Aorta (tissue), 5 donors: ENCODE data around the gene VWA8. TPM values are rescaled to one million over a fixed set of nuclear protein-coding genes. Genes with fewer than 3 reads are reported as not detected.

Experiments used
- ATAC-seq: fragments of 200-7000 bp; cut with Tn5 transposase; one replicate; pipeline ENCODE4 v1.9.1; 2022; ENCODE audit warnings: moderate library complexity; ENCODE audit not compliant: low FRiP score
- DNase-seq, 2 donors: peaks; one replicate each; pipeline ENCODE4 v3.0.0-alpha.2; 2020
- H3K27ac ChIP-seq, 2 donors: one replicate each; pipeline ENCODE4 v1.5.1; 2013; ENCODE audit warnings: low read length in 2 of 2, mild to moderate bottlenecking in 2 of 2, moderate library complexity in 2 of 2, control low read depth in 1 of 2, inconsistent platforms in 1 of 2, low read depth in 1 of 2
- H3K27me3 ChIP-seq, 2 donors: one replicate each; pipeline ENCODE4 v1.6.1; 2013; ENCODE audit warnings: control low read depth in 1 of 2, low read length in 1 of 2, mild to moderate bottlenecking in 1 of 2, moderate library complexity in 1 of 2; ENCODE audit not compliant: insufficient read depth in 2 of 2, control insufficient read depth in 1 of 2
- H3K36me3 ChIP-seq, 2 donors: one replicate each; pipeline ENCODE4 v1.6.1; 2013; ENCODE audit warnings: control low read depth in 1 of 2, low read length in 1 of 2, mild to moderate bottlenecking in 1 of 2; ENCODE audit not compliant: insufficient read depth in 2 of 2, control insufficient read depth in 1 of 2
- H3K4me1 ChIP-seq, 2 donors: one replicate each; pipeline ENCODE4 v1.6.1; 2013; ENCODE audit warnings: low read length in 2 of 2, control low read depth in 1 of 2, mild to moderate bottlenecking in 1 of 2, moderate library complexity in 1 of 2; ENCODE audit not compliant: insufficient read depth in 2 of 2, control insufficient read depth in 1 of 2
- H3K4me3 ChIP-seq, 2 donors: one replicate each; pipeline ENCODE4 v1.5.1; 2013; ENCODE audit warnings: low read length in 2 of 2, control low read depth in 1 of 2, mild to moderate bottlenecking in 1 of 2
- H3K9me3 ChIP-seq: one replicate; pipeline ENCODE4 v1.6.1; 2013; ENCODE audit warnings: mild to moderate bottlenecking, low read length; ENCODE audit not compliant: control insufficient read depth
- WGBS, 2 donors: extraction: QIAGEN DNeasy Blood & Tissue Kit; methylation state at CpG; one replicate each; pipeline ENCODE4 v1.1.7; 2013; 5-methylcytosine and 5-hydroxymethylcytosine counted together
- intact Hi-C, 2 donors: fragments of 100-400 bp; cut with DNase I; formaldehyde crosslinking; loops; one replicate each; pipeline versions ENCODE4 v1.14.2 to v1.15.0; 2022
- polyA plus RNA-seq, 2 donors: library from polyadenylated mRNA; stranded (reverse); fragments of 200-250 nt; gene quantifications; one replicate each; pipeline ENCODE4 v1.2.3, GENCODE V29; 2013
- total RNA-seq, 2 donors: library from RNA; stranded (reverse); fragmentation: NEBNext Ultra II Directional; extraction: Animal tissue kit (Norgen Biotek cat#: 25700); gene quantifications; one replicate each; pipeline ENCODE4 v1.2.1, GENCODE V29; 2021
- donor health status: healthy with polysubstance abuse.
- donor health status: Bipolar disorder and iron deficiency.
- donor health status: DM: no; HTN: no; CAD: no.
- donor health status: DM: no; HTN: no; CAD: no.
- donor health status: DM: yes; HTN: yes; CAD: no.

The VWA8 gene
- total and polyA plus RNA-seq, 4 donors, result 1.9 to 18.2 (median 9.8) TPM

DNA sequence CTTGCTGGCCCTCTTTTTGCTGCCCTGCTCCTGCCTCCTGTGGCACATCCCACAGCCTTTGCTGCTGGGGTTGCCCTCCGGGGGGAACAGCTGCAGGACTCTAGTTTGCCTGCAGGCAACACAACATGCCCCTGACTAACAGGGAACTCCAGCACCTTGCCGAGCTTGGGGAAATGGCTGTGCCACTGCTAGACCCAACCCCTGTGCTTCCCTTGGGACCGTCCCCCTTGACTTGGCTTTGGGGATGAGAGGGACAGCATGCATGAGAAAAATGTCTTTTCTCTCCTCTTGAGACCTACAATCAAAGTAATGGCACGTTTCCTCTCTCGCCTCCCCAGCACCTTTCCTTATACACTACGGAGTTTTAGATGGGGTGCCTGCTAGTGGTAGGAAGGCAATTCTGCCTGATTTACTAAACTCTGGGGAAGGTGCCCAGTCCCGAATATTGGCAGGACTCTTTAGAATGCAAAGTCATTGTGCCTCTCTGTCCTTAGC is 12.4 kb upstream of the VWA8 start:
- ATAC-seq, result peak; percentile 63
- Histone ChIP-seq H3K4me3 (no peak overlapping the region), H3K27me3 (no peaks in the 10 kb centered on the region), H3K9me3 (no peaks in the 10 kb centered on the region), H3K27ac (no peak overlapping the region), H3K4me1 (no peaks in the 10 kb centered on the region), H3K36me3 (no peaks in the 10 kb centered on the region)
- intact Hi-C loops, result no loop called here
- DNase-seq, result no peak
- 25 to 26% methylated on average over 7 of the region's 7 CpGs for WGBS, 2 donors

GRCh38 chr13:41971848-41972247 is 10.9 kb upstream of the VWA8 start:
- WGBS, 2 donors, result 90 to 91% methylated on average over 5 of the region's 5 CpGs
- Histone ChIP-seq H3K27ac (no peak overlapping the region), H3K4me1 (no peaks in the 10 kb centered on the region), H3K4me3 (no peak overlapping the region), H3K9me3 (no peaks in the 10 kb centered on the region), H3K27me3 (no peaks in the 10 kb centered on the region), H3K36me3 (no peaks in the 10 kb centered on the region)
- DNase-seq (no peak), ATAC-seq (no peak)
- intact Hi-C loops, result no loop called here

GRCh38 chr13:41970918-41971317 is 10.0 kb upstream of the VWA8 start:
- H3K4me3 ChIP-seq, result no peak overlapping the region

DNA sequence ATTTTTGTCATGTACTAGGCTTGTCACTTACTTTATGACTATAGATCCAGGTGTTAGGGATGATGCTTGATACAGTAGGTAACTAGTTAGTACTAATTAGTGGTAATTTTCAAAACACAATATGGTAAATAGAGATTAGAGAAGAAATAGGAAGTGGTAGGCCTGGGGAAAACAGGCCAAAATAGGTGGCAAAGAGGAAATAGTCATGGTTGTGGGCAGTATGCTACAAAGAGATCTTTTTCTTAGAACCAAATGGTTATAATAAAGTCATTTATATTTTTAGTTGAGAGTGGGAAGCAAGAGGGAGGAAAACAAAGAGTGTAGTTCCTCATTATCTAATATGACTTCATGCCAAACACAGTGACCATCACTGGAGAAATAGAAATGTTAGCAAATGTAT is 9.1 kb upstream of the VWA8 start:
- Histone ChIP-seq H3K36me3 (no peaks in the 10 kb centered on the region), H3K9me3 (no peaks in the 10 kb centered on the region), H3K4me1 (no peaks in the 10 kb centered on the region), H3K4me3 (no peak overlapping the region), H3K27ac (no peak overlapping the region), H3K27me3 (no peaks in the 10 kb centered on the region)
- intact Hi-C loops, result no loop called here
- ATAC-seq (no peak), DNase-seq (no peak)

More at GRCh38 chr13:41970918-41971317, 10.0 kb upstream of the VWA8 start:
- Histone ChIP-seq H3K9me3 (no peaks in the 10 kb centered on the region), H3K27me3 (no peaks in the 10 kb centered on the region), H3K4me1 (no peaks in the 10 kb centered on the region), H3K36me3 (no peaks in the 10 kb centered on the region), H3K27ac (no peak overlapping the region)
- 91 to 96% methylated on average over 2 of the region's 2 CpGs for WGBS, 2 donors
- ATAC-seq, result no peak
- DNase-seq, result no peak
- intact Hi-C loops, result no loop called here

- H3K36me3 ChIP-seq, result no peaks in the 10 kb centered on the region
- H3K27ac ChIP-seq, result no peak overlapping the region
- intact Hi-C loops, result no loop called here
- H3K9me3 ChIP-seq, result no peaks in the 10 kb centered on the region
- WGBS, 2 donors, result 96 to 97% methylated on average over 4 of the region's 4 CpGs
- DNase-seq (no peak), ATAC-seq (no peak)
- H3K4me1 ChIP-seq, result no peaks in the 10 kb centered on the region
- H3K4me3 ChIP-seq, result no peak overlapping the region
- H3K27me3 ChIP-seq, result no peaks in the 10 kb centered on the region
Measured at GRCh38 chr13:41969072-41969471, 8.2 kb upstream of the VWA8 start.

DNA sequence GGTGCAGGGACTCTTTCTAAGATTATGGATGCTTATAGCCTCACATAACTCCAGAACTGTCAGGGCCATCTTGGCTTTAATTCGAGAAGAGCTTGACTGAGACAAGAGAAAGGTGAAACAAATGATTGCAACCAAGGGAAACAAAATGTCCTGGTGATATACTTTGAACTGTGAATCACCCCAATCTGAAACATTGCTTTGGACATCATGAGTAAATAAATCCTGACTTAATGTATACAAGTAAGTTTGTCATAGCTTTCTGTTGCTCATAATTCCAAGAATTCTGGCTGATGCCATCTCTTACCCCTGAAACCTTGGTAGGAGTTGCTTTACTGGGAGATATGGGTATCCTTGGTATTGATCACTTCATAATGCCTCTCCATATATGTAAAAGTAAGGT is 5.8 kb upstream of the VWA8 start:
- Histone ChIP-seq H3K36me3 (no peaks in the 10 kb centered on the region), H3K27me3 (no peaks in the 10 kb centered on the region), H3K4me1 (no peaks in the 10 kb centered on the region), H3K9me3 (no peaks in the 10 kb centered on the region), H3K4me3 (no peak overlapping the region), H3K27ac (no peak overlapping the region)
- ATAC-seq, result no peak
- DNase-seq, result no peak
- intact Hi-C loops, result no loop called here
- WGBS, 2 donors, result 91 to 92% methylated on average over 1 of the region's 1 CpG

DNA sequence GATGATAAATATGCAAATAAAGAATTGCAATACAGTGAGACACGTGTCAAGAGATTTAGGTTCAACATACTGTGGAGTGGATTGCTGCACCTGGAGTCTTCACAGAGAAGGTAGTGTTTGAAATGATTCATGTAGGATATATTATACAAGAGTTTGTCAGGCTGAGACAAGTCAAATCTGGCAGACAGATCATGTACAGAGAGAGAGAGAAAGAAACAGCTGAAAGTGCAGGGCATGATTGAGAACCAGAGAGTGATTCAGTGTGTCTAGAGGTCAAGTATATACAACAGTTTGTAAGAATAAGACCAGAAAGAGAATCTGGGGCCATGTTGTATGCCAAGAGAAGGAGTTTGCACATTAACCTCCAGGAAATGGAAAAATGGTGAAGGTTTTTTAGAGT is 2.1 kb upstream of the VWA8 start:
- no peak overlapping the region for H3K27ac ChIP-seq
- WGBS, 2 donors, result 92 to 93% methylated on average over 1 of the region's 1 CpG
- ATAC-seq (no peak), DNase-seq (no peak)
- H3K4me3 ChIP-seq, result no peak overlapping the region
- intact Hi-C loops, result loop anchor here in 1 of 2 donors (5.0 kb wide), 1 partner anchor 79 kb away; no protein-coding TSS in a partner anchor
- H3K27me3 ChIP-seq, result no peaks in the 10 kb centered on the region
- no peaks in the 10 kb centered on the region for H3K36me3 ChIP-seq
- H3K4me1 ChIP-seq, result no peaks in the 10 kb centered on the region
- H3K9me3 ChIP-seq, result no peaks in the 10 kb centered on the region

DNA sequence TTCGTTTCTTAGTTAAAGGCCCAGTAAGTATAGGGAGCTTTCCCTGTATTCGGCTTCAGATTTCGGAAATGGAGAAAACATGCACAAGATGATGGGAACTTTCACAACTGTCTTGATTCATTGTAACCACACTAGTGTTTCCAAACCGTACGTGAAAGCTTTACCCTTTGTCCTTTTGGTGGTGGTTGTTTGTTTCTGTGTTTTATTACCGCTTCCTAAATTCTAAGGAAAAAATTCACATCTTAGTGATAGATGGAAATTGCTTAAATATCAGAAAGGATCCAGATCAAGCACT is 504 bp upstream of the VWA8 start:
- ATAC-seq (no peak), DNase-seq (no peak)
- no peaks in the 10 kb centered on the region for H3K9me3 ChIP-seq
- peak overlapping the region; percentile 23 to 58 for H3K27ac ChIP-seq
- 13 to 14% methylated on average over 6 of the region's 6 CpGs for WGBS, 2 donors
- H3K27me3 ChIP-seq, result no peaks in the 10 kb centered on the region
- intact Hi-C loops, result loop anchor here in 1 of 2 donors (5.0 kb wide), 1 partner anchor 81 kb away; no protein-coding TSS in a partner anchor
- no peaks in the 10 kb centered on the region for H3K36me3 ChIP-seq
- peak overlapping the region; percentile 67 to 68 for H3K4me3 ChIP-seq
- no peaks in the 10 kb centered on the region for H3K4me1 ChIP-seq

DNA sequence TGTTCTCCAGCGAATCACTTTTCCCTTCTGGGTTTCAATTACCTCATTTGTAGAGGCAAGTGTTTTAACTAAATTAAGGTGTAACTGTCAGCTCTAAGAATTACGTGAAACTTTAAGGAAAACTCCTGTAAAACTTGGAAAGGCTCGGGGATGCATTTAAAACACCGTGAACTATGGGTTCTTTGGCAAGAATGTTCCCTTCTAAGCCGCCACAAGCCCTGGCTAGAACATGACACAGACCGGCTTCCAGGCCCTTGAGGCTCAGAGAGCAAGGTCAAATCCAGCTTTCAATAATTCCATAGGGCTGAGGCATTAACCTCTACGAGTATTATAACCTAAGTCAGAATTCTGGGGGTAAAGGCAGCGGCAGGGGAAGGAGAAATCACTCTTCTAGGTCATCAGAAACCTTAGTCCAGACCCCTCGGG is 685 bp downstream of the VWA8 start:
- Histone ChIP-seq H3K36me3 (no peaks in the 10 kb centered on the region), H3K27me3 (no peaks in the 10 kb centered on the region), H3K9me3 (no peaks in the 10 kb centered on the region), H3K27ac (peak overlapping the region in 1 of 2 donors; percentile 58), H3K4me1 (no peaks in the 10 kb centered on the region), H3K4me3 (peak overlapping the region; percentile 67 to 68)
- DNase-seq (no peak), ATAC-seq (peak; percentile 33)
- intact Hi-C loops, result loop anchor here in 1 of 2 donors (5.0 kb wide), 1 partner anchor 82 kb away; no protein-coding TSS in a partner anchor
- 1 to 2% methylated on average over 9 of the region's 9 CpGs for WGBS, 2 donors
